Tibial nerve (tissue), 4 donors: ENCODE measurements around the gene DDX10. TPM values are rescaled to one million over a fixed set of nuclear protein-coding genes. Genes with fewer than 3 reads are reported as not detected.

Source experiments
- DNase-seq, 2 donors: peaks; one replicate each; pipeline ENCODE4 v3.0.0-alpha.2; 2019; ENCODE audit warnings: low spot score in 2 of 2
- H3K27ac ChIP-seq, 4 donors: fragments of 200-600 bp; sonication (generic) in 3 of 4; one replicate each; pipeline ENCODE4 v1.5.1; 2017 to 2019; ENCODE audit warnings: mild to moderate bottlenecking in 1 of 4
- H3K27me3 ChIP-seq, 2 donors: fragments of 200-600 bp; sonication (generic) in 1 of 2; one replicate each; pipeline versions ENCODE4 v1.5.1 to v1.6.0; 2017 to 2019
- H3K36me3 ChIP-seq, 3 donors: fragments of 200-600 bp; sonication (generic); one replicate each; pipeline ENCODE4 v1.5.1; 2018 to 2019
- H3K4me1 ChIP-seq, 4 donors: fragments of 200-600 bp; sonication (generic) in 3 of 4; one replicate each; pipeline ENCODE4 v1.5.1; 2017 to 2019
- H3K4me3 ChIP-seq, 4 donors: fragments of 200-600 bp; sonication (generic) in 3 of 4; one replicate each; pipeline ENCODE4 v1.5.1; 2017 to 2019; ENCODE audit warnings: mild to moderate bottlenecking in 1 of 4, moderate library complexity in 1 of 4
- H3K9me3 ChIP-seq, 4 donors: fragments of 200-600 bp; sonication (generic) in 3 of 4; one replicate each; pipeline ENCODE4 v1.5.1; 2017 to 2019
- EP300 ChIP-seq, 2 donors: sonication (generic); formaldehyde crosslinking; IDR thresholded peaks; one replicate each; pipeline ENCODE4 v1.6.1; 2017; ENCODE audit warnings: antibody characterized with exemption in 2 of 2, mild to moderate bottlenecking in 1 of 2
- POLR2A ChIP-seq, 2 donors: fragments of 450-650 bp; IDR thresholded peaks; one replicate each; pipeline ENCODE4 v1.6.1; 2017; ENCODE audit warnings: antibody characterized with exemption in 2 of 2, mild to moderate bottlenecking in 2 of 2, moderate library complexity in 2 of 2
- WGBS, 2 donors: methylation state at CpG; one replicate each; pipeline ENCODE4 v1.1.5; 2018; 5-methylcytosine and 5-hydroxymethylcytosine counted together
- total RNA-seq, 4 donors: library from RNA; depleted of rRNA; stranded (reverse); fragments of >200 nt; gene quantifications; one replicate each; pipeline ENCODE4 v1.1.0, GENCODE V29; 2016
- TF ChIP-seq, protein P1 (sequence below), 5 experiments: fragments of 200-600 bp in 3 of 5; fragments of 450-650 bp in 2 of 5; sonication (generic) in 3 of 5; IDR thresholded peaks; one replicate each; pipeline ENCODE4 v1.5.1; 2016 to 2019; ENCODE audit warnings: antibody characterized with exemption in 5 of 5, mild to moderate bottlenecking in 3 of 5, moderate library complexity in 2 of 5

DDX10 gene
- total RNA-seq, 4 donors from 2014 or later: 23.1 to 94.7 (median 31.6) TPM

DNA sequence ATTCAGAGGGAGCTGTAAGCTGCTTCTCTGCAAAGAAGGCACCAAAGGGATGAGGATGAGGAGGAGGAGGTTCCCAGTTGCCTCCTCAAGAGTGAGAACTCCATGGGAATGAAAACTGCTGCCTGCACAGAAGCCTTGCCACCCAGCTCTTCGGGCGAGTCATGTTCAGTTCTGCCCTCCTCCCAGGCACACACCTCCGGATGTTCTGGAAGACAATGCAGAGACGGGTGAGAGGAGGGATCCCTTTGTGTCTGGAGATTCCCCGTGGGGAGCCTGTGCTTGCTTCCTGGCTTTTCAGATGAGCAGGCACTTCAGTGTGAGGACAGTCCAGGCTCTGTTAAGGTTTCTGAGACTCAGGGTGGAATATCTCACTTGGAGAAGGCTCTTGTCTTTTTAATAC lies 295.6 kb downstream of the DDX10 start:
- no peaks in the 10 kb centered on the region for H3K9me3 ChIP-seq
- no peaks in the 10 kb centered on the region for H3K36me3 ChIP-seq
- H3K27ac ChIP-seq: no peak overlapping the region
- H3K4me3 ChIP-seq: no peak overlapping the region
- DNase-seq: no peak
- no peaks in the 10 kb centered on the region for H3K4me1 ChIP-seq
- WGBS, 2 donors: 54 to 55% methylated on average over 5 of the region's 5 CpGs
- TF ChIP-seq, protein P1, sequence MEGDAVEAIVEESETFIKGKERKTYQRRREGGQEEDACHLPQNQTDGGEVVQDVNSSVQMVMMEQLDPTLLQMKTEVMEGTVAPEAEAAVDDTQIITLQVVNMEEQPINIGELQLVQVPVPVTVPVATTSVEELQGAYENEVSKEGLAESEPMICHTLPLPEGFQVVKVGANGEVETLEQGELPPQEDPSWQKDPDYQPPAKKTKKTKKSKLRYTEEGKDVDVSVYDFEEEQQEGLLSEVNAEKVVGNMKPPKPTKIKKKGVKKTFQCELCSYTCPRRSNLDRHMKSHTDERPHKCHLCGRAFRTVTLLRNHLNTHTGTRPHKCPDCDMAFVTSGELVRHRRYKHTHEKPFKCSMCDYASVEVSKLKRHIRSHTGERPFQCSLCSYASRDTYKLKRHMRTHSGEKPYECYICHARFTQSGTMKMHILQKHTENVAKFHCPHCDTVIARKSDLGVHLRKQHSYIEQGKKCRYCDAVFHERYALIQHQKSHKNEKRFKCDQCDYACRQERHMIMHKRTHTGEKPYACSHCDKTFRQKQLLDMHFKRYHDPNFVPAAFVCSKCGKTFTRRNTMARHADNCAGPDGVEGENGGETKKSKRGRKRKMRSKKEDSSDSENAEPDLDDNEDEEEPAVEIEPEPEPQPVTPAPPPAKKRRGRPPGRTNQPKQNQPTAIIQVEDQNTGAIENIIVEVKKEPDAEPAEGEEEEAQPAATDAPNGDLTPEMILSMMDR (IDR thresholded peaks at IDR 0.05): no peak
- TF ChIP-seq POLR2A (IDR thresholded peaks at IDR 0.05): no peak
- TF ChIP-seq EP300 (IDR thresholded peaks at IDR 0.05): no peak
- no peaks in the 10 kb centered on the region for H3K27me3 ChIP-seq

DNA sequence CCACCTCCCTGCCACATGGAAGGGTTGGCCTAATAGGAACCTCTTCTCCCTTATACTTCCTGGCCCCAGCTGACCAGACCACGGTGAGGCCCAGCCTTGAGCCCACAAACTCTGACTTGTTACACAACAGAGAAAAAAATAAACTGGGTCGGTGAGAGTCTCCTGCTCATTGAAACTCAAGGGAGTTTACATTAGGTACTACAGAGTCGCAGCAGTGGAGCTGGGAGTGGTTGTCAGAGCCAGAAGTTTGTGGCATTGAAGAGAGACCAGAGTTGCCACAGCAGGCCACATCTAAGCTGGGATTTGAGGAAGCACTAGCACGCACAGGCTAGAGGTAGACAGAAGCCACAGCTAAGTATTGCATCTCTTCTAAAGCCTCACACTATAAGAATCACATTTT lies 296.2 kb downstream of the DDX10 start:
- TF ChIP-seq EP300 (IDR thresholded peaks at IDR 0.05) (no peak), POLR2A (IDR thresholded peaks at IDR 0.05) (no peak)
- TF ChIP-seq, protein P1 (IDR thresholded peaks at IDR 0.05): no peak
- DNase-seq: no peak
- H3K36me3 ChIP-seq: no peaks in the 10 kb centered on the region
- H3K9me3 ChIP-seq: no peaks in the 10 kb centered on the region
- 62 to 63% methylated on average over 4 of the region's 4 CpGs for WGBS, 2 donors
- no peak overlapping the region for H3K4me3 ChIP-seq
- no peaks in the 10 kb centered on the region for H3K27me3 ChIP-seq
- no peaks in the 10 kb centered on the region for H3K4me1 ChIP-seq
- no peak overlapping the region for H3K27ac ChIP-seq

DNA sequence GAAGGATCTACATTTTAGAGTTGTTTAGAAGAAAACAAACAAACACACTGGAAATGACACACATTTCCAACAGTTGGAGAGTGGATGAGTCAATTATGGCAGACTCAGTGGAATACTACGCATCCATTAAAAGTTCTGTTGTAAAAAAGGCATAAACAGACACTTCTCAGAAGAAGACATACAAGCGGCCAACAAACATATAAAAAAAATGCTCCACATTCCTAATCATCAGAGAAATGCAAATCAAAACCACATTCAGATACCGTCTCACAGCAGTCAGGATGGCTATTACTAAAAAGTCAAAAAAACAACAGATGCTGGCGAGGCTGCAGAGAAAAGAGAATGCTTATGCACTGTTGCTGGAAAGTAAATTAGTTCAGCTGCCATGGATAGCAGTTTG lies 298.2 kb downstream of the DDX10 start:
- TF ChIP-seq, protein P1 (IDR thresholded peaks at IDR 0.05): no peak
- no peak for TF ChIP-seq POLR2A (IDR thresholded peaks at IDR 0.05)
- no peak for TF ChIP-seq EP300 (IDR thresholded peaks at IDR 0.05)
- Histone ChIP-seq H3K4me3 (no peak overlapping the region), H3K27me3 (no peaks in the 10 kb centered on the region), H3K36me3 (no peaks in the 10 kb centered on the region), H3K9me3 (no peaks in the 10 kb centered on the region), H3K4me1 (no peaks in the 10 kb centered on the region), H3K27ac (no peak overlapping the region)
- DNase-seq: no peak
- 81 to 91% methylated on average over 4 of the region's 4 CpGs for WGBS, 2 donors

DNA sequence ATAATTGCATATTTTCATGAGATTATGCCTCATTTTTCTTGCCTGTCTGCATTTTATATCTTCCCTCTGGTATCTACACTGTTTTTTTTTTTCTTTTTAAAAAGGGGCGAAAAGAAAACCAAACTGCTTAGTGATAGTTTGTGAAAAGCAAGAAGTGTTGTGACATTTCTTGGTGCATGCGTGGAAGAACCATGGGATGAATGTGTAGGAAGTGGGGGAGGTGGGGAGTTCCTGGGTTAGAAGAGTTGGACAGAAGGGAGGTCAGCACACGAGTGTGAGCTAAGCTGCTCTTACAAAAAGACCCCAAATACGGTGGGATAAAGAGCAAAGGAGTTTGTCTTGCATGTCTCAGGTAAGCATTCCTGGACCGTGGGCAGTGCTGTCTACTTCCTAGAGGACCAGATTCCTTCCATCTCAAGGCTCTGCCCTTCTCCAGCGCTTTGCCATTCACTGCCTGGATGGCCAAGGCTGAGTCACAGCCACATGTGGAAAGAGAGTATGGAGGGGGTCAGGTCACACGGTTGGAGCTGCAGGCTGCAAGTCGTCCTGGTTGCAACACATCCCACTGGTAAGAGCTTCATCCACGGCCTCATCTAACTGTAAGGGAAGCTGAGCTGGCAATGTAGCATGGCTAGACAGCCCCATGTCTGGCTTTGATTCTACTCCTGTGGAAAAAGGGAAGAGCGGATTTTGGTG lies 300.6 kb downstream of the DDX10 start:
- Histone ChIP-seq H3K27ac (no peak overlapping the region), H3K9me3 (no peaks in the 10 kb centered on the region), H3K4me3 (no peak overlapping the region), H3K27me3 (no peaks in the 10 kb centered on the region), H3K4me1 (no peaks in the 10 kb centered on the region), H3K36me3 (no peaks in the 10 kb centered on the region)
- TF ChIP-seq EP300 (IDR thresholded peaks at IDR 0.05): no peak
- TF ChIP-seq, protein P1 (IDR thresholded peaks at IDR 0.05): no peak
- WGBS, 2 donors: 68% methylated on average over 10 of the region's 10 CpGs
- no peak for DNase-seq

DNA sequence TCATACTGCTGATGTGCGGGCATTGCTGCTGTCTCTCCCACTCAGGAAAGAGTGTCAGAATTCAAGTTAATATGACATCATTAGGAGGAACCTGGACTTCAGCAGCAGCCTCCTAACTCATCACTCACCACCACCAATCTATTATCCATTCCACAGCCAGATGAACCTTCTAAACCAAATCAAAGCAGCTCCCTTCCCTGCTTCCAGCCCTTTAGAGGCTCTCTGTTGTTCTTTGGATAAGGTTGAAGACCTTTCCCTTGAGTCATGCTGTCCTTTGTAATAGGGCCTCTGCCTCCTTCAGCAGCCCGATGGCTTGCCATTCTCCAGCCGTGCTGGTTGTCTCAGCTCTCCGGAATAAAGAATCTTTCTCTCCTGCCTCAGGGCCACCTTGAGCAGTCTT lies 301.3 kb downstream of the DDX10 start:
- no peak for DNase-seq
- H3K4me1 ChIP-seq: no peaks in the 10 kb centered on the region
- no peaks in the 10 kb centered on the region for H3K9me3 ChIP-seq
- no peak overlapping the region for H3K27ac ChIP-seq
- no peaks in the 10 kb centered on the region for H3K27me3 ChIP-seq
- no peaks in the 10 kb centered on the region for H3K36me3 ChIP-seq
- TF ChIP-seq EP300 (IDR thresholded peaks at IDR 0.05): no peak
- TF ChIP-seq, protein P1 (IDR thresholded peaks at IDR 0.05): no peak
- TF ChIP-seq POLR2A (IDR thresholded peaks at IDR 0.05): no peak
- no peak overlapping the region for H3K4me3 ChIP-seq
- WGBS, 2 donors: 88 to 96% methylated on average over 4 of the region's 4 CpGs
